Cardiac fibroblast (primary cell): Measurements from ENCODE around the gene NAALADL2.
"Not testable (repeated sequence)": the region's sequence is repeated elsewhere in the genome, so short reads cannot be mapped to it uniquely, and the experiment has no call there.

ENCODE experiments used
- DNase-seq, 2 donors: peaks; one replicate each; pipeline versions ENCODE4 v3.0.0 to v3.0.0-alpha.2; 2010; ENCODE audit warnings: low read depth in 2 of 2
- H3K4me3 ChIP-seq, 2 donors: replicated peaks in 1 of 2; 1 replicate in 1 of 2; 2 replicates in 1 of 2; pipeline ENCODE4 v1.5.1; 2011; ENCODE audit warnings: low read depth in 2 of 2, low read length in 2 of 2, mild to moderate bottlenecking in 2 of 2, moderate library complexity in 1 of 2
- CTCF ChIP-seq: IDR thresholded peaks from one replicate; pipeline ENCODE4 v1.5.1; 2011; ENCODE audit warnings: low read depth, mild to moderate bottlenecking, low read length, inconsistent platforms

Gene NAALADL2

GRCh38 chr3:175153595-175153994 lies 294.5 kb downstream of the NAALADL2 start:
- DNase-seq = no peak
- TF ChIP-seq CTCF = no peak
- H3K4me3 ChIP-seq = no peak overlapping the region

- DNase-seq = no peak
- no peak for TF ChIP-seq CTCF
- no peak overlapping the region for H3K4me3 ChIP-seq
Observed at GRCh38 chr3:175155172-175155571, 296.0 kb downstream of the NAALADL2 start.

- TF ChIP-seq CTCF = no peak
- no peak for DNase-seq
- no peak overlapping the region for H3K4me3 ChIP-seq
Observed at GRCh38 chr3:175159202-175159601, 300.1 kb downstream of the NAALADL2 start.

GRCh38 chr3:175161291-175161690 lies 302.2 kb downstream of the NAALADL2 start:
- DNase-seq = no peak
- no peak for TF ChIP-seq CTCF
- no peak overlapping the region for H3K4me3 ChIP-seq

- no peak for DNase-seq
- no peak overlapping the region for H3K4me3 ChIP-seq
- TF ChIP-seq CTCF = no peak
Observed at GRCh38 chr3:175163686-175164085, 304.6 kb downstream of the NAALADL2 start.

GRCh38 chr3:175173117-175173516 lies 314.0 kb downstream of the NAALADL2 start:
- DNase-seq, H3K4me3 ChIP-seq: not testable (repeated sequence)

- TF ChIP-seq CTCF = no peak
- no peak for DNase-seq
- H3K4me3 ChIP-seq = no peak overlapping the region
Observed at GRCh38 chr3:175176556-175176955, 317.4 kb downstream of the NAALADL2 start.
